DMS 273 treated with DMSO at 0.1 percent for 48 hours (cell line): ENCODE results near the gene EGF.

Experiments used
- DNase-seq: peaks from one replicate; lab custom pipeline; 2025; lab: John Stamatoyannopoulos, UW

Gene EGF

DNA sequence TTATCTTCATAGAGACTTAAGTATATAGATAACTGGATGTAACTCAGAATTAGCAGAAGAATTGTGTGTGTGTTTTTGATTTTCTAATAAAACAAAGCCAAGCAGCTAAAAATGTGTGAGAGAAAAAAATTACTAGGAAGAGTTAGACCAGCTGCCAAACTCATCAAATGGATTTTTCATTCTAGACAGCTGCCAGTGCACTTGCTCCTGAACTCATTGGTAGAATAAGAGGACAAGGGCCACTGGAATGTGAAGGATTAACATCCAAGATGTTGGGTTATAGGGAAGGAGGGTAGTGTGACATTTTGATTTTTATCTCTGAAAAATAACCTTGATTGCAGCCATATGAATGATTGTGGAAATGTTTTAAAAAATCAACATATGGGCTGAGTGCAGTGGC, 49.7 kb downstream of the EGF start:
- DNase-seq: no peak

DNA sequence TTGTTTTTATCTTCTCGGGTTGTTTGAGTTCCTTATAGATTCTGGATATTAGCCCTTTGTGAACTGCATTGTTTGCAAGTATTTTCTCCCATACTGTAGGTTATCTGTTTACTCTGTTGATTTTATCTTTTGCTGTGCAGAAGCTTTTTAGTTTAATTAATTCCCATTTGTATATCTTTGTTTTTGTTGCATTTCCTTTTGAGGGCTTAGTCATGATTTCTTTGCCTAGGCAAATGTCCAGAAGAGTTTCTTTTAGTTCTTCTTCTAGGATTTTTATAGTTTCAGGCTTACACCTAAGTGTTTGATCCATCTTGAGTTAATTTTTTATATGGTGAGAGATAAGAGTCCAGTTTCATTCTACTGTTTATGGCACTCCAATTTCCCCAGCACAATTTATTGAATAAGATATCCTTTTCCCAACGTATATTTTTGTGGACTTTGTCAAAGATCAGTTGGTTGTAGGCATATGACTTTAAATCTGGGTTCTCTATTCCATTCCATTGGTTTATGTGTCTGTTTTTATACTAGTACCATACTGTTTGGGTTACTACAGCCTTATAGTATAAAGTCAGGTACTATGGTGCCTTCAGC, 54.3 kb downstream of the EGF start:
- DNase-seq: no peak

DNA sequence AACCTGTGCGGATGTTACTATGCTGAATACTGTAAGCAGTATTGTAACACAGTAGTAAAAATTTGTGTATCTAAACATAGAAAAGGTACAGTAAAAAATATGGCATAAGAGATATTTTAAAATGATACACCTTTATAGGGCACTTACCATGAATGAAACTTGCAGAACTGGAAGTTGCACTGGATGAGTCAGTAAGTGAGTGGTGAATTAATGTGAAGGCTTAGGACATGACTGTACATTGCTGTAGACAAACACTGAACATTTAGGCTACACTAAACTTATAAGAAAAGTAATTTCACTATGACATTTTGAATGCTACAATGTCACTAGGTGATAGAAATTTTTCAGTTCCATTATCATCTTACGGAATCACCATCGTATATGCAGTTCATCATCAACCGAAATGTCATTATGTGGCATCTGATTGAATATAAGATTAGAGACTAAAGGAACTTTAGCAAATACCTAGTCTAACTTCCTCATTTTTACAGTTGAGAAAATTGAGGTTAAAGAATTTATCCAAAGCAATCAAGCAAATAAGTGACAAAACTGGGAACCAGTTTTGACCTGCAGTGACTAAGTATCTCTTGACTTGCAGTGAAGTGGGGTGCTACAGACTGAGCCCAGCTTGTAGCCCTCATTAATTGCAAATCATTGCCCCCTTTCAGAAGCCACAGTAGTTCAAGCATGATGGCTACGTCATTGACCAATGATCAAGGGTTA, 55.3 kb downstream of the EGF start:
- no peak for DNase-seq

DNA sequence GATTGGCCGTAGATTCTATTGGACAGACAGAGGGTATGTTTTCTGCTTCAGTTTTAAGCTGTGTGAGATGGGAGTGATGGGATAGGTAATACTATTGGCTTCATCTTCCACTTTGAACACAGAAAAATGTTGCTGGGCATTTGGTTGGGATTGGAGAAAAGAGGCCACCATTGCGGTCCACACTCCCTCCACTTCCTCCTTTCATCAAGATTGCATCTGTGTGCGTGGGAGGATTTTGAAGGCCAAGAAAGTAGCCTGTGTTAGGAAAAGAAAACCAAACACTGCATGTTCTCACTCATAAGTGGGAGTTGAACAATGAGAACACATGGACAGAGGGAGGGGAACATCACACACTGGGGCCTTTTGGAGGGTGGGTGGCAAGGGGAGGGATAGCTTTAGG, 56.4 kb downstream of the EGF start:
- DNase-seq: no peak

DNA sequence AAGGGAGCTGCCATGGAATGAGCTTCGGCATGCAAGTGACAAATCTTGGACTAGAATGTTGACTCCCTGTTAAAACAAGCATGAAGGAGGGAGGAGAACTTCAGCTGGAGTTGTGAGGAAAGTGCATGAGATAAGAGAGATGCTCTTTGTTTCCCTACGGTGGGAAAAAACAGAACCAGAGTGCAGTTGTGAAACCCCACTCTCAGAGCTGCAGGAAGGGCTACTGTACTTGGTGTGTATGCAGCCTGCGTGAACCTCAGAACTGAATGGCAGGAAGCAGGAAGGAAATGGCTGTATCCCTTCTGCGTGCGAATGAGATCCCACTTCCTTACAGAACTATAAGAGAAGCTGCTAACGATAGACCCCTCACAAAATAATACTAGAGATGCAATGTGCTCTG, 57.2 kb downstream of the EGF start:
- DNase-seq: no peak

DNA sequence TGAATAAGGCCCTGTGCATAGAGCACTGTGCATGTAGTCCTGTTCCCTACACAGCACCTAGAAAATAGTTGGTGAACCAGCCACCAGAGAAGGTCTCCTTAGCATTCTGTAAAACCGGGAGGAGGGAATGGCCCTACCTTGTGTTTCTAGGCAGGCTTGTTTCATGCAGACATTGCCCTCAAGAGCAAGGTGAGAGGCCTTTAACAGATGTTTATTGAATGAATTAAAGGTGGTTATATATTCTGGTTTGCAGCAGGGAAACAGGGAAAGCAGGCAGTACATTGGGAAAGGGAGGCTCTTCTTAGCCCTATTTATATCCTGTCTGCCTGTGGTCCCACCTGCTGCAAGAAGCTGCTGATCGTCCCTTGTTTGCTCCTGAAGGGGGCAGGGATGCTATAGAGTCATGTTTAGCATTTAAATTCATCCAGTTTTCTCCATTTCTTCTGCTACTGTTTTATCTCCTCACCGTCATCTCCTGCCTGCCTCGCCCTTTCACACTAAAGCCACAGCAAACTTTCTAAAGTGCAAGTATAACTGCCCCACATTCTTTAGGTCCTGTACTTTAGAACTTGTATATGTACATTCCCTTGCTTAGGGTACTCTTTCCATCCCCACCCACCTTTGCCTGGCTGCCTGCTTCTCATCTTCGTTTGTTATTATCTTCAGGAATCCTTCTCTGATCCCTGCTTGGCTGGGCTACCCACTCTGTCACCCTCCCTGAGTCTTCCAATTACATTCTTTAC, 60.3 kb downstream of the EGF start:
- DNase-seq: no peak

DNA sequence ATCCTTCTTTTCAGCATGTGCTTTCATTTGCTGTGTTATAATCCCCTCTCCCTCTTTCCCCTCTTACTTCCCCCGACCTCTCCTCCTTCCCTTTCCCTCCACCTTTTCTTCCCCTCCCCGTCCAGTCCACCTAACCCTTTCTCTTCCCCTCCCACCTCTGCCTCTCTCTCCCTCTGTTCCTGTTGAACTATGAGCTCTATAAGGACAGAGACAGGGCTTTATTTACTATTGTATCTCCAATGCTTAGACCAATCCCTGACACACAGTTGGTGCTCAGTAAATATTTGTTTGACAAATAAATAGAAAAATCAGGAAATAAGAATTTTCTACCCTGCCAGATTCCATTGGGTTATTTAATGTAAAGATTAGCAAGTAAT, 60.8 kb downstream of the EGF start:
- DNase-seq: no peak

DNA sequence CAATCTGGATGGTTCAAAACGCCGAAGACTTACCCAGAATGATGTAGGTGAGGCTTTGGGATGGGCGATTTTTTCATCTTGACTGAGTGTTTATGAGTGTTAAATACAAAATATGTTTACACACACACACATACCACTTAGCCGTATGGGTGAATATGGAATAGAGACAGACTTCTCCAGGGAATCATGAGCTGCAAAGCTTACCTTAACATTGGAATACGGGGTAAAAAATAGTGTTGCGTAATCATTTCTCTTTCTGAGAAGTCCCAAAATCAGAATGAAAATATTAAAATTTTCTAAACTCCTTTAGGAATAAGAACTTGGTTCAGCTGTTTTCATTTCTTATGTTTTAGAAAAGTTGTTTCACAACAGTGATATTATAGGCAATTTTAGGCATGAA, 63.5 kb downstream of the EGF start:
- no peak for DNase-seq

DNA sequence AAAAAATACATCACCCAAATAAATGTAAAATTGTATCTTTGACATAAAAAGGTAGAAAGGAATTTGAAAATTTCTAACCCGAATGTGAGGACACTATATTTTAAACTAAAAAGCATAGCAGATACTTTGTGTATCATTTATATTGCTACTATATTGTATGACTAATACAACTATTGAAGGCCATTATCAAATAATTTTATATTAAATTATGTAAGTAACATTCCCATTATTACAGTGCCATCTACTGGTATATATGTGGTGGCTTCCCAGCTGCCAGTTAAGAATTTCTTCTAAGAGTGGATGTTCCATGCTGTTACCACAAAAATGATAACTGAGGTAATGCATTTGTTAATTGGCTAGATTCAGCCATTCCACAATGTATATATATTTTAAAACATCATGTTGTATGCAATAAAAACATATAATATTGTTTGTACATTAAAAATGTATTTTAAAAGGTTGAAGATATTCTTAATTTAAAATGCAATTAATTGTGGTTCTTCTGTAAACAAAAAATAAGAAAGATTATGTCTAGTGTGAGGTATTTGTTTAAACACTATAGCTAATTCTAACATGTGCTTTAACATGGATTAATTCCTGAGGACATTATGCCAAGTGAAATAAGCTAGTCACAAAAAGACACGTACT, 65.3 kb downstream of the EGF start:
- DNase-seq: no peak

DNA sequence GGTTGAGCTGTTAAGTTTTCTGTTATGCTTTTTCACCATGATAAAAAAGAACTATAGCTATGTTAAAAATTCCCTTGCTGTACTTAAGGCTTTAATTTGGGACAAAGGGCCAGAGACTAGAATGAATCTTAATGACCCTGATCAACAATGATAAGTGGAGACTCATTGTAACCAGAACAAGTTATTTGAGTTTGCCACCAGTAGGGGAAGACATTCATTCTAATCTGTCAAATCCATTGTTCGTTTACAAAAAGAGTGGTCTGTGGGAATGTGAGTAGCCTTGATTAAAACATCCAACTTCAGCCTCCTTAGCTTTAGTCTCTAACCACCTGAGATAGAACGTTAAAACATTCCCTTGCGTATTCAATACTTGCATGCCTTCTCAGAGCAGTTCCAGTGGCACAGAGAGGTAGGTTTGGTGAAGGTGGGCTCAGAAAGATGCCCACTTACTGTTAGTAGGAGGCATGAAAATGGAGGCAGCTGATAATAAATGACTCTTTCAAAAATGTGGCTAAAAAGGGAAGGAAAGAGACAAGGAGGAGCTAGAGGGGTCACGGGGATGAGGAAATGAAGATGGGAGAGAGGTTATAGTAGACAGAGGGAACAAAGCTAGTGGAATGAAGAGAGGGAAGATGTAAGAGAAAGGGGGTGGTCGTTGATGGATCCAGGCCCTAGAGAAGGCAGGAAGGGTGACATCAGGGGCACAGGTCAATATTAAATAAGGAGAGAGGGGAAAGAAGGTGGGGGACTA, 66.2 kb downstream of the EGF start:
- DNase-seq: no peak

DNA sequence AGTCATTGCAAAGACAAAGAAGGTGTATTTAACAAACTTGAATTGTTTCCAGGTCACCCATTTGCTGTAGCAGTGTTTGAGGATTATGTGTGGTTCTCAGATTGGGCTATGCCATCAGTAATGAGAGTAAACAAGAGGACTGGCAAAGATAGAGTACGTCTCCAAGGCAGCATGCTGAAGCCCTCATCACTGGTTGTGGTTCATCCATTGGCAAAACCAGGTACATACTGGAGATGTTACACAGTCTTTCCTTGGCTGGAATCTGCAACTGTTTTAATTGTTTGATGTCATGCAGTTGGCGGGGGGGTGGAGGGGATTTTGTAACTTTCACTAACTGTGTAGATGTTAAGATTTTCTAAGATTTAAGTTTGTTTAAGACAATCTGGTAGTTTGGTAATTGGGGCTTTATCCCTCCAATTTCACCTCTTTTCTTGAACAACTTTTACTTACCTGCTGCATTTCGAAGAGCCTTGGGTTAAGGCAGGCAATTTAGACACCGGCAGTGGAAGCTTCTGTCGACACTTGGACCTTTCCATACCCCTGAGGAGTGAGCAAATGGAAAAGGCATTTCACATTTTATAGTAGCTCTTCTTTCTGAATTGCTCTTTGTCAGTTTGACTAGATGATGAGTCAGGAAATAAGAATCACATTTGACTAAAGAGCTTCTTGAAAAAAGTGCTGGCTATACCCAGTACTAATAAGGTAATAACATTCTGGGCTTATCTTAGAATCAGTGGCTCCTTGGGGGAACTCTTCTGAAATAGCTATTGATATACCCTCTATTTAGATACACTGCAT, 67.4 kb downstream of the EGF start:
- no peak for DNase-seq

DNA sequence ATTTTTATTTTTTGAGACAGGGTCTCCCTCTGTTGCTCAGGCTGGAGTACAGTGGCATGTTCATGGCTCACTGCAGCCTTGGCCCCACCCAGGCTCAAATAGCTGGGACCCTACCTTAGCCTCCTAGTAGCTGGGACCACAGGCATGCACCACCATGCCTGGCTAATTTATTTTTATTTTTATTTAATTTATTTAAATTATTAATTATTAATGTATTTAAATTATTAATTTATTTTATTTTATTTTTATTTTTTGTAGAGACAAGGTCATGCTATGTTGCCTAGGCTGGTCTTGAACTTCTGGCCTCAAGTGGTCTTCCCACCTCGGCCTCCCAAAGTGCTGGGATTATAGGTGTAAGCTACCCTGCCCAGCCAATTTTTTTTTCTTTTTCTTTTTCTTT, 69.3 kb downstream of the EGF start:
- no peak for DNase-seq

DNA sequence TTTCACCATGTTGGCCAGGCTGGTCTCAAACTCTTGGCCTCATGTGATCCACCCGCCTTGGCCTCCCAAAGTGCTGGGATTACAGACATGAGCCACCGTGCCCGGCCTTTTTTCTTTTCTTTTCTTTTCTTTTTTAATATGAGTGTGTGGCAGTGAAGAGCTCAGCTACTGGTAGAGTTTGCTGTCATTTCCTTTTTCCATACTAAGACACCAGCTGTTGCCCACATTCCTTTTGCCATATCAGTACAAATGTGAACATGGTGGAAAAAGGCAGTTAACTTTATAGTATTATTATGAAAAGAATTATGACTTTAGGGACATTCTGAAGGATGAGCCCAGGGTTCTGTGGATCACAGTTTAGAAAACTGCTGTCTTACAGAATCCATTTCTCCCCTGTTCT, 69.8 kb downstream of the EGF start:
- no peak for DNase-seq

DNA sequence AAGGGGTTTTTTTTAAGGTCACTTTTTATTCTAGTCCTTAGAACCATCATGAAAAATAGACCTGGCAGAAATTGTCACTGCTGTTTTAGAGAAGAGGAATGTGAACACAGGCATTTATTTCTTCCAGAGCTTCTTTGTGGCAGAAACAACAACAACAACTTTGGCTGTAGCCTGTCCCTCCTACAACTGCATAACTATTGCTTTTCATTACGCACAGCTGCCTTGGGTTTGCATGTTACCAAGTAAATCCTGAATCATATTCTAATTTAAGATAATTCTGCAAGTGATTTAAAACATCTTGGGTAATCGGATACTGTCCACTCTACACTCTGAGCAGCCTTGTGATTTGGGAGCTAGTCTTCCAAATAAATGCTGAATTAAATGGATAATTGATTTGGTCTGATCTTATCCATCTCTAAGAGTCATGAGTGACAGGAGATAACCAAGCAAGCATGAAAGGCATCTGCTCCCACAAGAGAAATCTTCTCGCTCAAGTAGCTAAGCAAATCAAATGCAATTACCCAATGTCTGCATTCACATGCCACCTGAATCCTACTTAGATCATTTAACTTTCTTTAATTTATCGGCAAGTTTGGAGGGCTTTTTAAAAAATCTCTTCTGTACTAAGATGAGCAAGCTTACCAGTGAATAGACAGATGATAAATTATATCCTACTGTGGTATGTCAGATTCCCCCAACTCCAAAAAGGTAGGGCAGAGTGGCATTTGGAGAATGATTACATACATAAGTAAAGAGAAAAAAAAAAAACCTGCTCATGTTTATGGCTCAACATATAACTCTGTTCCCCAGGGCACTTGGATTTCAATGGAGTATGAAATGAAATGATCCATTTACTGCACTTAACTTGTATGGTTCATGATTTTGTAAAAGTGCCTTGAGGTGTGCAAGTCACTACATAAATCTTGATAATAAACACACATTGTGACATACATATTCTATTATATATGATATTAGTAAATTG, 73.6 kb downstream of the EGF start:
- no peak for DNase-seq

DNA sequence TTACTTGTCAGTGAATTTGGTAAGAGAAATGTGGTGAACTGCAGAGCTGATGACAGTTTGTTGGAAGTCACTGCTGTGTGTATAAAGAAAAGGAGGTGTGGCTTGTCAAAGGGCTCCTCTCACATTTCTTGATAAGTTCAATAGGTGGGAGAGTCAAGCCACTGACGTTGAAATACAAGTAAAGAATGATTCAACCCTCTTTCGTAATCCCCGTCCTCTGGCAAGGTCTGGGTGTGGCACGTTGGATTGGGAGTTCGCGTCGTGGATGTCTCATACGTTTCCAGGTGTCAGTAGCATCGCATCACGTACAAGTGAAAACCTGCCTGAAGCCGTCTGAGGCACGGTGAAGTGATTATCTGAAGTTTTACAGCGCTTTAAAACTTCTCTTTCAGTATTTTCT, 76.4 kb downstream of the EGF start:
- no peak for DNase-seq

DNA sequence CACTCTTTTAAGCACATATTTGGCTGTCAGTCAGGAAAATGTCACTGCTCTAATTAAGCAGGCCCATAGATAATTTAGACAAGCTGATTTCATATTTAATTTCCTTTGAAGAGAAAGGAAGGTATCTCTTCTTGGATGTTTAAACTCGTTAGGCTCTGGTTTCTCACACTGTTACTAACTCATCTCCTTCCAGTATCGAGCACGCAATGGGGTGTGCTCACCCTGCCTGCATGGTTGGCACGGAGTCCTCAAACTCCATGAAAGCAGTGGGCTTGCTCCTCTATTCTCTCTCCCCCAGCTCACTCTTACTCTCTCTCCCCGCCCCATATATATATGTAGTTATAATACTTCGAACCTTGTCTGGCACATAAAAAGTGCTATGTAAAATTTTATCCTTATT, 76.9 kb downstream of the EGF start:
- DNase-seq: no peak

DNA sequence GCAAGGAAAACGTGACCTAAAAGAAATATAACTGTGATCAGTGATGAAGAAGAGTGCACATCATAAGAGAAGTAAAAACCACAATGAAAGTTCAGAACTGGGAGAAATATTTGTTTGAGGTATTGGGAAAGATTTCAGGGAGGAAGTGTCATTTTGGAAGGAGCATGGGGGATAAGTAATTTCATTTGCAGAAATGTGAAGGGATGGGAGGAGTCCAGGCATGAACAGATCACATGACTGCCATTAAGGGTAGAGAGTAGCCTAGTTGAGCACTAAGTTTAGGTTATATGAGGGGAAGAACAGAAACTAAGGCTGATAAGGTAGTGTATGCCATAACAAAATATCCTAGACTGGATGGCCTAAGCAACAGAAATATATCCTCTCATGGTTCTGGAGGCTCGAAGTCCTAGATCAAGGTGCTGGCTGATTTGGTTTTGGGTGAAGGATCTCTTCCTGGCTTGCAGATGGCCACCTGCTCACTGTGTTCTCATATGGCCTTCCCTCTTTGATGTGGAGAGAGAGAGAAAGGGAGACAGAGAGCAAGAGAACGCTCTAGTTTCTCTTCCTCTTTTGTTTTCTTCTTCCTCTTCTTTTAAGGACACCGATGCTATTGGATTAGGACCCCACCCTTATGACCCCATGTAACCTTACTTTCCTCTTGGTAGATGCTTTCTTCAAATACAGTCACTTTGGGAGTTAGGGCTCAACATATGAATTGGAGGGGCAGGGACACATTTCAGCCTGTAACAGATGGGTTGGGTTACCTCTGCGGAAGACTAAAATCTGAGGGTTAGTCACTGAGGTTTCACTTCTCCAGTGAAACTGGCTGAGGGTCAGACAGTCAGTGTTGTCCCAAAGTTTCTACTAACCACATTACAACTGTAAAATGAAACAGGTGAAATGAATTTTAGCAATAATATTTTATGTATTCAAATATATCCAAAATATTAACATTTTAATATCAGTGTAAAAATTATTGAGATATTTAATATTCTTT, 77.9 kb downstream of the EGF start:
- no peak for DNase-seq

DNA sequence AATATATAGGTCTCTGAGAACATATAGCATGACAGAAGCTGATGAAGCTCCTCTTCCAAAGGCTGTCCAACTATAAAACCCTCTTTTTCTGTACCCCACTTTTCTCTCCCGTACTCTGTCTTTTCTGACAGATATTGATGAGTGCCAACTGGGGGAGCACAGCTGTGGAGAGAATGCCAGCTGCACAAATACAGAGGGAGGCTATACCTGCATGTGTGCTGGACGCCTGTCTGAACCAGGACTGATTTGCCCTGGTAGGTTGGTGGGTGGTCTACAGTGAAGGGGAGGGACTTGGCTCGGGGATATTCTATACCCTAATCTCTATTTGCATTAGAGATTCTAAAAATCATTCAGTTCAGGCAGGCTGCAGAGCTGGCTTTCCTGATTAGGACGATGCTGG, 80.4 kb downstream of the EGF start:
- DNase-seq: no peak

DNA sequence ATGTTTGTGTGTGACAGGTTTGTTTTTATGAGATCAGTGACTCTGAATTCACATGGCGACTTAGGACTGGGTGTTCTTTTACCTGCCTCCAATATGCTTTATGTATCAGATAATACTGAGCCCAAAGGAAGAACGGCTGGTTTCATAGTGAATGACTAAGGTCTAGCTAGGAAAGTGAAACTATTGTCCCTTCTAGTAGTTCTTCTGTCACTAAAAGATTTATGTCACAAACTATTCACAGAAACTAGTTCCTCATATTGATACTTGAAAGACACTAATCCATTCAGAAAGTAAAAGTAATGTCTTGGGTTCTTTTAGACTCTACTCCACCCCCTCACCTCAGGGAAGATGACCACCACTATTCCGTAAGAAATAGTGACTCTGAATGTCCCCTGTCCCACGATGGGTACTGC, 81.7 kb downstream of the EGF start:
- DNase-seq: no peak
